RWPE1 (cell line): ENCODE data around the gene RPUSD1.

Experiments used
- CTCF ChIA-PET: fragments of 350-600 bp; sonication (Branson Sonifier 250); formaldehyde crosslinking; extraction: SDS; loops from one replicate; lab custom pipeline; 2021; lab: Yijun Ruan, JAX
- POLR2A ChIA-PET: fragments of 400-600 bp; formaldehyde crosslinking; extraction: SDS; loops from one replicate; lab custom pipeline; 2020; ENCODE audit warnings: antibody characterized with exemption; ENCODE audit not compliant: low non-redundant PET; lab: Yijun Ruan, JAX
- DNase-seq: peaks from one replicate; pipeline ENCODE4 v3.0.0; 2012; ENCODE audit warnings: low spot score
- H3K27ac ChIP-seq: fragments of 450-650 bp; 2 replicates; pipeline ENCODE4 v1.5.1; 2017
- CTCF ChIP-seq: fragments of 450-650 bp; conservative IDR thresholded peaks from 2 replicates; pipeline ENCODE4 v1.5.1; 2017; ENCODE audit warnings: low read depth, mild to moderate bottlenecking

The RPUSD1 gene

GRCh38 chr16:767743-768235, 20.4 kb downstream of the RPUSD1 start:
- no peak for TF ChIP-seq CTCF
- no peak for DNase-seq
- ChIA-PET CTCF (interaction anchor here (0.9 kb wide), 1 partner anchor 26 kb away, joined by 4 read pairs; no protein-coding TSS in a partner anchor), POLR2A (no interaction called here)
- H3K27ac ChIP-seq, result no peak overlapping the region; the same call in 1 of the 2 replicates

- no peak for DNase-seq
- POLR2A ChIA-PET, result no interaction called here
- CTCF ChIA-PET, result interaction anchor here (0.6 to 0.9 kb wide), 2 partner anchors 17 to 26 kb away, joined by 3 to 4 read pairs; no protein-coding TSS in a partner anchor
- no peak for TF ChIP-seq CTCF
- H3K27ac ChIP-seq, result no peak overlapping the region
Measured at GRCh38 chr16:766820-767640, 21.2 kb downstream of the RPUSD1 start.

- no peak for DNase-seq
- ChIA-PET POLR2A (no interaction called here), CTCF (no interaction called here)
- no peak for TF ChIP-seq CTCF
- H3K27ac ChIP-seq, result peak overlapping the region; percentile 24; the same call in 1 of the 2 replicates
Measured at GRCh38 chr16:766008-766819, 22.0 kb downstream of the RPUSD1 start.

GRCh38 chr16:765488-765865, 22.7 kb downstream of the RPUSD1 start:
- ChIA-PET CTCF (no interaction called here), POLR2A (no interaction called here)
- DNase-seq, result no peak
- H3K27ac ChIP-seq, result no peak overlapping the region
- TF ChIP-seq CTCF, result no peak

GRCh38 chr16:764848-765487, 23.2 kb downstream of the RPUSD1 start:
- ChIA-PET POLR2A (no interaction called here), CTCF (no interaction called here)
- TF ChIP-seq CTCF, result no peak
- H3K27ac ChIP-seq, result no peak overlapping the region
- DNase-seq, result no peak

- no peak for TF ChIP-seq CTCF
- no peak overlapping the region for H3K27ac ChIP-seq
- DNase-seq, result no peak
- ChIA-PET CTCF (no interaction called here), POLR2A (no interaction called here)
Measured at GRCh38 chr16:764184-764750, 23.9 kb downstream of the RPUSD1 start.
